GM23248 (cell line): ENCODE measurements around the gene DPM1. TPM values are rescaled to one million over a fixed set of nuclear protein-coding genes. Genes with fewer than 3 reads are reported as not detected.

ENCODE experiments used
- DNase-seq: peaks from one replicate; pipeline ENCODE4 v3.0.0-alpha.2; 2015
- H2AFZ ChIP-seq: fragments of 200-600 bp; sonication (generic); 2 replicates; pipeline ENCODE4 v1.6.1; 2016; ENCODE audit warnings: antibody characterized with exemption
- H3F3A ChIP-seq: fragments of 200-600 bp; sonication (generic); 2 replicates; pipeline ENCODE4 v1.6.1; 2016; ENCODE audit warnings: mild to moderate bottlenecking, antibody characterized with exemption, mixed run types; ENCODE audit not compliant: insufficient read depth
- H3K27ac ChIP-seq: fragments of 200-600 bp; sonication (generic); 2 replicates; pipeline ENCODE4 v1.5.1; 2016; ENCODE audit warnings: mild to moderate bottlenecking
- H3K27me3 ChIP-seq: fragments of 200-600 bp; sonication (generic); replicated peaks from 2 replicates; pipeline ENCODE4 v1.6.1; 2016; ENCODE audit warnings: mild to moderate bottlenecking; ENCODE audit not compliant: insufficient read depth
- H3K36me3 ChIP-seq: fragments of 200-600 bp; sonication (generic); 2 replicates; pipeline ENCODE4 v1.6.1; 2016; ENCODE audit warnings: low read depth, mild to moderate bottlenecking
- H3K4me1 ChIP-seq: fragments of 200-600 bp; sonication (generic); 2 replicates; pipeline ENCODE4 v1.6.1; 2016; ENCODE audit warnings: mild to moderate bottlenecking; ENCODE audit not compliant: insufficient read depth
- H3K4me2 ChIP-seq: fragments of 200-600 bp; sonication (generic); one replicate; pipeline ENCODE4 v1.6.1; 2016; ENCODE audit warnings: mild to moderate bottlenecking; ENCODE audit not compliant: unreplicated experiment
- H3K4me3 ChIP-seq: fragments of 200-600 bp; sonication (generic); 2 replicates; pipeline ENCODE4 v1.5.1; 2016; ENCODE audit warnings: mild to moderate bottlenecking
- H3K79me2 ChIP-seq: fragments of 200-600 bp; sonication (generic); 2 replicates; pipeline ENCODE4 v1.6.1; 2016; ENCODE audit warnings: mild to moderate bottlenecking; ENCODE audit not compliant: insufficient read depth
- H3K9ac ChIP-seq: fragments of 200-600 bp; sonication (generic); 2 replicates; pipeline ENCODE4 v1.6.1; 2016; ENCODE audit warnings: mild to moderate bottlenecking
- H3K9me2 ChIP-seq: fragments of 200-600 bp; sonication (generic); 2 replicates; pipeline ENCODE4 v1.6.1; 2016; ENCODE audit warnings: mixed run types, mild to moderate bottlenecking, moderate library complexity; ENCODE audit not compliant: insufficient read depth
- H3K9me3 ChIP-seq: fragments of 200-600 bp; sonication (generic); one replicate; pipeline ENCODE4 v1.6.1; 2017; ENCODE audit warnings: low read depth
- H4K20me1 ChIP-seq: fragments of 200-600 bp; sonication (generic); 2 replicates; pipeline ENCODE4 v1.6.0; 2016; ENCODE audit not compliant: insufficient read depth
- EZH2 ChIP-seq: fragments of 200-600 bp; sonication (generic); IDR thresholded peaks from 2 replicates; pipeline ENCODE4 v1.6.1; 2018; ENCODE audit warnings: antibody characterized with exemption, mild to moderate bottlenecking; ENCODE audit not compliant: insufficient read depth, poor library complexity, severe bottlenecking
- EZH2phosphoT487 ChIP-seq: fragments of 200-600 bp; sonication (generic); IDR thresholded peaks from 2 replicates; pipeline ENCODE4 v1.6.1; 2018; ENCODE audit warnings: antibody characterized with exemption, moderate library complexity, mild to moderate bottlenecking, low read depth; ENCODE audit not compliant: insufficient read depth
- WGBS, 2 experiments: methylation state at CpG; one replicate each; pipeline ENCODE4 v1.1.6; 2015 to 2017; ENCODE audit warnings: low lambda C conversion rate in 2 of 2, low coverage in 1 of 2; ENCODE audit errors: missing lambda C conversion rate in 2 of 2; 5-methylcytosine and 5-hydroxymethylcytosine counted together
- in situ Hi-C: fragments of 300-500 bp; cut with MboI; formaldehyde crosslinking; loops from 2 replicates; pipeline ENCODE4 v1.15.0; 2020
- polyA plus RNA-seq: library from polyadenylated mRNA; unstranded; fragments of >200 nt; fragmentation: Nextera tagmentation; extraction: Ambion mirVana; gene quantifications from 2 replicates; pipeline ENCODE4 v1.2.1, GENCODE V29; 2016
- total RNA-seq: library from RNA; depleted of rRNA; stranded (reverse); fragments of >200 nt; shearing (Covaris generic); gene quantifications from 2 replicates; pipeline ENCODE4 v1.2.3, GENCODE V29; 2014; rRNA removed

DPM1 gene
- total and polyA plus RNA-seq, 2 experiments from 2014 or later: 93.1 to 127 TPM

GRCh38 chr20:50885068-50885467 is 73.3 kb downstream of the DPM1 start:
- no peak for DNase-seq
- TF ChIP-seq EZH2 (no peak), EZH2phosphoT487 (no peak)
- H3K4me3 ChIP-seq: no peak overlapping the region
- no peaks in the 10 kb centered on the region for H3K4me1 ChIP-seq
- H3F3A ChIP-seq: peaks cover 12% of the 10 kb centered on the region; the same call in 1 of the 2 replicates
- H3K36me3 ChIP-seq: peaks cover 17% of the 10 kb centered on the region
- H3K27me3 ChIP-seq: no peaks in the 10 kb centered on the region
- no peaks in the 10 kb centered on the region for H4K20me1 ChIP-seq
- peaks cover 17% of the 10 kb centered on the region for H3K79me2 ChIP-seq
- 58 to 67% methylated on average over 7 of the region's 7 CpGs for WGBS, 2 experiments
- H3K9ac ChIP-seq: no peak overlapping the region
- in situ Hi-C loops: no loop called here
- no peak overlapping the region for H2AFZ ChIP-seq
- H3K4me2 ChIP-seq: no peak overlapping the region
- no peaks in the 10 kb centered on the region for H3K9me2 ChIP-seq
- no peak overlapping the region for H3K27ac ChIP-seq
- H3K9me3 ChIP-seq: no peaks in the 10 kb centered on the region

Other genes with a start within 250 kb of the DPM1 start
- gene PARD6B, start 227.0 kb downstream of the DPM1 start, total RNA-seq: not detected in 2 replicates
- 0.16 and 0.34 TPM in 2 replicates for gene PARD6B, start 227.0 kb downstream of the DPM1 start, polyA plus RNA-seq
- gene BCAS4, start 163.5 kb downstream of the DPM1 start, total RNA-seq: 12.6 and 17.7 TPM in 2 replicates
- gene BCAS4, start 163.5 kb downstream of the DPM1 start, polyA plus RNA-seq: 16.8 and 18.4 TPM in 2 replicates
- 14.9 and 15.0 TPM in 2 replicates for gene ADNP, start 27.1 kb downstream of the DPM1 start, total RNA-seq
- 32.6 and 34.2 TPM in 2 replicates for gene ADNP, start 27.1 kb downstream of the DPM1 start, polyA plus RNA-seq
- 7.2 and 11.5 TPM in 2 replicates for gene MOCS3, start 286 bp upstream of the DPM1 start, total RNA-seq
- 5.3 and 5.6 TPM in 2 replicates for gene MOCS3, start 286 bp upstream of the DPM1 start, polyA plus RNA-seq
- 19.1 and 29.0 TPM in 2 replicates for gene KCNG1, start 64.6 kb upstream of the DPM1 start, total RNA-seq
- gene KCNG1, start 64.6 kb upstream of the DPM1 start, polyA plus RNA-seq: 10.4 and 11.1 TPM in 2 replicates